H1 (cell line): ENCODE measurements around the gene RWDD4. TPM values are rescaled to one million over a fixed set of nuclear protein-coding genes. Genes with fewer than 3 reads are reported as not detected.

Experiments
- CTCF ChIP-seq, 3 experiments: IDR thresholded peaks; 1 replicate in 2 of 3; 2 replicates in 1 of 3; pipeline versions ENCODE4 v1.5.1 to v1.6.1; 2011; ENCODE audit warnings: low read length in 3 of 3, mild to moderate bottlenecking in 3 of 3, inconsistent platforms in 2 of 3, low read depth in 1 of 3, moderate library complexity in 1 of 3; ENCODE audit not compliant: insufficient read depth in 1 of 3; ENCODE audit errors: control extremely low read depth in 1 of 3
- polyA plus RNA-seq, 7 experiments: library from polyadenylated mRNA; depleted of rRNA in 3 of 7; stranded (reverse) in 5 of 7; unstranded in 2 of 7; fragments of >200 nt in 5 of 7; fragments of 200-250 nt in 2 of 7; gene quantifications; 1 replicate in 5 of 7; 2 replicates in 1 of 7; 4 replicates in 1 of 7; pipeline versions ENCODE4 v1.2.1 to v1.2.3, GENCODE V29; 2011 to 2013; ENCODE audit warnings: missing spikeins in 2 of 7, mixed read lengths in 2 of 7
- total RNA-seq: library from RNA; stranded (reverse); fragmentation: NEBNext Ultra II Directional; extraction: Animal tissue kit (Norgen Biotek cat#: 25700); gene quantifications from 2 replicates; pipeline ENCODE4 v1.2.1, GENCODE V29; 2021

Gene RWDD4
- total and polyA plus RNA-seq, 2 of the 8 experiments (the other 6 are each of a cell fraction or from before 2014, with no cell fraction given) = 5.4 to 18.9 TPM

GRCh38 chr4:183621875-183622274, 37.1 kb downstream of the RWDD4 start (continued):
- TF ChIP-seq CTCF (IDR thresholded peaks at IDR 0.05; ENCODE audit: control extremely low read depth in 1 of 3, insufficient read depth in 1 of 3, low read depth in 1 of 3, low read length in 3 of 3) = no peak
